HG03095 (cell line): ENCODE results near the gene MEGF6.
"Not testable (repeated sequence)": the region's sequence is repeated elsewhere in the genome, so short reads cannot be mapped to it uniquely, and the experiment has no call there.

ENCODE experiments used
- ATAC-seq: cut with Tn5 transposase; IDR thresholded peaks from one replicate; pipeline ENCODE4 v1.9.1; 2021; ENCODE audit warnings: moderate library complexity; ENCODE audit not compliant: unreplicated experiment

MEGF6 gene

GRCh38 chr1:3596663-3597598 lies 14.4 kb downstream of the MEGF6 start:
- ATAC-seq, result no peak

DNA sequence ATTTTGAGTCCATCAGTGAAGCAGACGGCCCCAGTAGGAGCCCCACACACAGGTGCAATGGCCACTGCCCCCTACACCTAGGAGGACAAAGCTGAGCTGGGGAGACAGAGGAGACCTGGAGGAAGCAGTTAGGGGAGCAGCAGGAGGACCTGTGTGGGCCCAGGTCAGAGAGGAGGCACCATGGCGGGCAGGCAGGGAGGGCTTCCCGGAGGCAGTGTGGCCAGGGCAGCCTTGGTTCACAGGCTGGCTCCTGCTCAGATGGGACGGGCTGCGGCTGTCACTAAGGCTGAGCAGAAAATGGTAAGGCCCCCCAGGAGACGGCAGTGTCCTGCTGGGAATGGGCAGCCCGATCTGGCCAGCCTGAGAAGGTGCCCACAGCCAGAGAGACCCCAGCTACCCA lies 15.4 kb downstream of the MEGF6 start:
- no peak for ATAC-seq

DNA sequence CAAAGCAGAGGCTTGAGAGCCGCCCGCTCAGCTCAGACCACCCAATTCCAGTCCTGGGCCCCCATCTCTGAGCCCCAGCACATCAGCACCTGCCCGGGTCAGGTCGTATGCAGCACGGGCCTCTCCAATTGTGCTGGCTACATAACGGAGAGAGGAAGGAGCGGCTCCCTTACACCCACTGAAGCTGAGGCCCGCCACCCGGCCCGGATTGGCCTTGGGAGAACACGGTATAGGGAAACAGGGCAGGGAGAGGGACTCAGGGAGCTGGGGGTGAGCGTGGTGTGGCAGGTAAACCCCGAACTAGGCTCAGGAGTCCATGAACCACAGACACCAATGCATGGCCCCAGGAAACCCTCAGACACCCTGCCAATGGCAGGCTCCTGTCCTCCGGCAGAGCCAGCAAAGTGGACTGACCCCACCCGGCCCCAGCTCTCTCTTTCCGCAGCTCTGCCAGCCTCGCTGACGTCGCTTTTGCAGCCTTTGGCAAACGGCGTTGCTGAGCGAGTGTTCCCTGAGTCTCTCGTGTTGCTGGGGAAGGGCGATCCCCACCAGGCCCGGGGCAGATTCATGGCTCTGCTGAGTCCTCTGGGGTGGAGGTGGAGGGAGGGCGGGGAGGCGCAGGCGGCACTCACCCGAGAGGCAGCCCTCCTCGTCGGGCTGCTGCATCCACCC lies 16.5 kb downstream of the MEGF6 start:
- ATAC-seq, result no peak

- no peak for ATAC-seq
Observed at GRCh38 chr1:3593745-3594144, 17.6 kb downstream of the MEGF6 start.

GRCh38 chr1:3593334-3593733 lies 18.0 kb downstream of the MEGF6 start:
- no peak for ATAC-seq

- ATAC-seq, result no peak
Observed at GRCh38 chr1:3590951-3591865, 20.1 kb downstream of the MEGF6 start.

- ATAC-seq, result no peak
Observed at GRCh38 chr1:3590139-3590763, 21.1 kb downstream of the MEGF6 start.

DNA sequence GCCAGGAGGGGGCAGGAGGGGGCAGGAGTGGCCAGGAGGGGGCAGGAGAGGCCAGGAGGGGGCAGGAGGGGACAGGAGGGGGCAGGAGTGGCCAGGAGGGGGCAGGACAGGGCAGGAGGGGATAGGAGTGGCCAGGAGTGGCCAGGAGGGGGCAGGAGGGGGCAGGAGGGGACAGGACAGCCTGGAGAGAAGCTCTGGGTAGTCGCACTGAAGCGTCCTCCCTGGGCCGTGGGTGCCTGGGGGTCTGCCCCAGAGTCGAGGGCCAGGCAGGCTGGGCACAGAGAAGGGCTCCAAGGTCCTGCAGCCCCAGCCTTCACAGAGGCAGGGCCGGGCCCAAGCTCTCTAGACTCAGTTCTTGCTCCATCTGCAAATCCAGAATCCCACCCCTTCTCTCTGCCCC lies 22.9 kb downstream of the MEGF6 start:
- no peak for ATAC-seq

- no peak for ATAC-seq
Observed at GRCh38 chr1:3586986-3587759, 24.1 kb downstream of the MEGF6 start.

GRCh38 chr1:3585940-3586568 lies 25.3 kb downstream of the MEGF6 start:
- ATAC-seq, result no peak

- not testable (repeated sequence) for ATAC-seq
Observed at GRCh38 chr1:3585353-3585868, 25.9 kb downstream of the MEGF6 start.

- ATAC-seq, result no peak
Observed at GRCh38 chr1:3584915-3585314, 26.4 kb downstream of the MEGF6 start.

DNA sequence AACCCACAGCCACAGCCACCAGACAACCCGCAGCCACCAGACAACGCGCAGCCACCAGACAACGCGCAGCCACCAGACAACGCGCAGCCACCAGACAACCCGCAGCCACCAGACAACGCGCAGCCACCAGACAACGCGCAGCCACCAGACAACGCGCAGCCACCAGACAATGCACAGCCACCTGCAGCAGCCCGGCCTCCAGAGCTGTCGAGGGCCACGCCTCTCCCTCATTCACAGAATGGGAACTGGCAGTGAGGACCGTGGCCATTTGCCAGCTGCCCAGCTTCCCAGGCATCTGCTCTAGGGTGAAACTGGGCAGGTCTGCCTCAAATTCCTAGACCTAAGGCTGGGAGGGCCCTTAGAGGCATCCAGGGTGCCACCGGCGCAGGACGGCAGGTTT lies 27.6 kb downstream of the MEGF6 start:
- ATAC-seq, result not testable (repeated sequence)

DNA sequence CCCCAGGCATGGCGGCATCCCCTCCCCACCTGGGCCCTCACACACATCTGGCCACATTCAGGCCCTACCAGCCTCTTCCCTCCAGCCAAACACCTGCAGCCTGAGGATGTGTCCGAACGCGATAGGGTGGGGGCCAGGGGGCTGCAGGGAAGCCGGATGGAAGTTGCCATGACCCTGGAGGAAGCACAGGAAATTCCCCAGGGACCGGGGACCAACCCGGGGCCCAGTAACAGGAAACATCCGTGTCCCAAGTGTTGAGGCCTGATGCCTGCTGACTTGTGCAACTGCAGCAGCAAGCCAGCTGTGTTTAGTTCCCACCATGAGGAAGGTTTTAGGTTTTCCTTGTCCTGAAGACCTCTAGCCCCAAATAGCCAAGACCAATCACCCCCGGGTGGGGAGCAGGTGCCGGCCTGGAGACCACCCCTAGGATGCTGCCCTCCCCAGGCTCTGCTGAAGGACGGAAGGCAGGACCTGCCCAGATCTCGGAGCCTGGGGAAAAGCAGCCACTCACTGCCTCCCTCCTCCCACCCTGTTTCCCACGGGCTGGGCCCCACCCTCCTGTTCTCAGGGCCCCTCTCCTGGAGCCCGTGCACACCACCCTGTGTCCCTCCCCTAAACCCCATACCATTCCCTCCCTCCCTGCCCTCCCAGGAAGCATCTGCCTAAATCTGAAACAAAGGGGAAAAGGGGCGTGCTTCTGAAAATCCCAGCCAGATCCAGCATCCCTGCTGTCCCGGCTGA lies 29.8 kb downstream of the MEGF6 start:
- ATAC-seq, result no peak

- no peak for ATAC-seq
Observed at GRCh38 chr1:3580231-3580630, 31.1 kb downstream of the MEGF6 start.

DNA sequence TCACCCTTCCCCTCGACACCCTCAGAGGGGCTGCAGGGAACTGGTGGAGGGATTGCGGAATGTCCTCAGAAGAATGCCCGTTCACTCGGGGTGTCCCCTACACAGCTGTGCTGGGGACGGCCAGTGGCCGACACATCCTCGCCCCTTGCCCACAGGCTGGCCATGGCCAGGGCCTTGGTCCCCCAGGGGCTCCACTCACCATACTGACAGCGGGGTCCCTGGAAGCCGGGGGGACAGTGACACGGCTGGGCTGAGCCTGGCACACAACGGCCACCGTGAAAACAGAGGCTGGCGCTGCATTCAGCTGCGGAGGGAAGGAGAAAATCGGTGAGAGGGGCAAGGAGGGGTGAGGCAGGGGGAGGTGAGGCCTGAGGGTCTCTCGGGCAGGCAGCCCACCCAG lies 31.7 kb downstream of the MEGF6 start:
- no peak for ATAC-seq

DNA sequence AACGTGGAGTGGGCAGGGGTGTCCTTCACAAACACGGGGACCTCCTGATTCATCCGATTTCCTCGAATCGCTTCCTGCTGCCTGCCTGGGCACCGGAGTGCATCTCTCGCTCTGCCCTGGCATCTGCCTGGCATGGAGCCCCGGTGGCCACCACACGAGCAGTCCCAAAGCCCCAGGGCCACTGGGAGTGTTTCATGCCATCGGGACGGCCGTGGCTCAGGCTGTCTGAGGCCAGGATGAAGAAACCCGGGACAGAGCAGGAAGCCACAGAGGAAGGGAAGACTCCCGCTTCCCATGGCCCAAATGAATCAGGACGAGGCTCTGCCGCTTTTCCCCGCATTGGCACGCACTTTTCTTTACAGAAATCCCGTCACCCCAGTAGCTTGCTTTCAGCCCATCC lies 32.4 kb downstream of the MEGF6 start:
- no peak for ATAC-seq

DNA sequence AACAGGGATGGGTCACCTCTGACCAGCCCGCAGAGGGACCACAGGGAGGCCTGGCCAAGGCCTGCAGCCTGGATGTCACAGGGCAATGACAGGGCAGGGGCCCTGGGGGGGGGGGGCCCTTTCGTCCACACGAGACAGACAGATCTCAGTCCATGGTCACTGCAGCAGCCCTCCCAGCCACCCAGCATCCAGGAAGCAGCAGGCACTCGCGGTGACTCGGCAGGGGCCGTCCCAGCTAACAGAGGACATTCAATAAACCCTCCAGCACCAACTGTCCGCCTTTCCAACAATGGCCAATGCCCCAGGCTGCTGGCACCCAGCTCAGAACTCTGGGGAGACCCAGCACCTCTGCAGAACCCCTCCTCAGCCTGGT lies 32.9 kb downstream of the MEGF6 start:
- no peak for ATAC-seq
